HepG2 (cell line): ENCODE results near the gene TUBB4B.
A peak's percentile ranks its signal among the peaks of the same experiment; 100 is the strongest.

Experiments
- BCL3 ChIP-seq: sonication (generic); formaldehyde crosslinking; IDR thresholded peaks from 2 replicates; pipeline ENCODE4 v1.5.1; 2020; ENCODE audit warnings: mild to moderate bottlenecking, missing genetic modification reagents, moderate library complexity
- EP300 ChIP-seq, 3 experiments: sonication (generic) in 1 of 3; formaldehyde crosslinking in 1 of 3; IDR thresholded peaks; 2 replicates each; pipeline versions ENCODE4 v1.5.1 to v1.6.1; 2011 to 2020; ENCODE audit warnings: low read depth in 2 of 3, low read length in 2 of 3, borderline replicate concordance in 1 of 3, improper control_type of control experiment in 1 of 3, mild to moderate bottlenecking in 1 of 3, missing genetic modification reagents in 1 of 3, moderate library complexity in 1 of 3
- KLF13 ChIP-seq: sonication (generic); formaldehyde crosslinking; IDR thresholded peaks from 2 replicates; pipeline ENCODE4 v1.4.0; 2020; ENCODE audit warnings: mild to moderate bottlenecking, missing genetic modification reagents
- SIN3B ChIP-seq: fragments of 150-350 bp; IDR thresholded peaks from 2 replicates; pipeline ENCODE4 v1.6.1; 2014; ENCODE audit warnings: low read length
- SMAD9 ChIP-seq: sonication (generic); formaldehyde crosslinking; IDR thresholded peaks from 2 replicates; pipeline ENCODE4 v1.5.1; 2020; ENCODE audit warnings: mild to moderate bottlenecking, missing genetic modification reagents
- SP4 ChIP-seq: sonication (generic); formaldehyde crosslinking; IDR thresholded peaks from 2 replicates; pipeline ENCODE4 v1.8.1; 2023; ENCODE audit warnings: mild to moderate bottlenecking, missing genetic modification reagents

GRCh38 chr9:137218754-137219271, 22.3 kb upstream of the TUBB4B start:
- TF ChIP-seq SP4 (CRISPR knock-in tag) (no peak; the same call in 1 of the 2 replicates), SMAD9 (CRISPR knock-in tag) (no peak), EP300 (IDR thresholded peaks at IDR 0.05; ENCODE audit: low read depth in 2 of 2, low read length in 2 of 2) (0 out of 4 replicates have a peak, but pooled peaks of 1 of the 2 experiments have one; percentile 23), EP300 (CRISPR knock-in tag; IDR thresholded peaks at IDR 0.05; ENCODE audit: borderline replicate concordance) (peak; percentile 45; the same call in 1 of the 2 replicates), BCL3 (CRISPR knock-in tag) (no peak), KLF13 (no peak), SIN3B (no peak)
